Measurements from ENCODE around the gene REV1.

Gene REV1

DNA sequence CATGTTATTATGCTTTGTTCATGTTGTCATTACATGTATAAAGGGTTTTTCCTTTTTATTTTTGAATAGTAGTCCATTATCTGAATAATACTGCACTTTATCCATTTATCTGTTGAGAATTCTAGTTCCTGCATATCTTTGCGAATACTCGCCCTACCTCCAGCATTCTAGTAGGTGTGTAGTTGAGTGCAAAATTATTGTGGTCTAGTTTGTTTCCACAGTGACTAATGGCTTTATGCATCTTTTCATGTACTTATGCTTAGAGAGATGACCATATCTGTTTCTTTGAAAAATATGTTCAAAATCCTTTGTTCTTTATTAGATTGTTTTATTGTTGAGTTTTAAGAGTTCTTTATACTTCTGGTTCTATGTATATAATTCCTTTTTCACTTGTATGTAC, 103.8 kb downstream of the REV1 start:
- no peaks in the 10 kb centered on the region for H3K27me3 ChIP-seq (ENCODE audit: low read length)
- H3K4me2 ChIP-seq (ENCODE audit: low read depth, low read length, poor library complexity, severe bottlenecking): no peak overlapping the region
- no peak overlapping the region for H2AFZ ChIP-seq (ENCODE audit: low read depth, low read length, severe bottlenecking)
- H4K20me1 ChIP-seq (ENCODE audit: low read depth, low read length): peaks cover 9% of the 10 kb centered on the region; the same call in 1 of the 2 replicates
- H3F3A ChIP-seq (ENCODE audit: insufficient read depth): 0 out of 2 replicates have a peak, but pooled peaks cover 7% of the 10 kb centered on the region
- H3K9me2 ChIP-seq (replicated peaks; ENCODE audit: insufficient read depth, low read length): no peaks in the 10 kb centered on the region
- no peak overlapping the region for H3K27ac ChIP-seq (ENCODE audit: low read depth, low read length)
- H3K79me2 ChIP-seq (ENCODE audit: insufficient read depth, low read length): 0 out of 2 replicates have a peak, but pooled peaks cover 5% of the 10 kb centered on the region
- TF ChIP-seq EZH2phosphoT487 (conservative IDR thresholded peaks at IDR 0.05; ENCODE audit: low read length) (no peak), CTCF (IDR thresholded peaks at IDR 0.05; ENCODE audit: insufficient read depth, low read length, poor library complexity, severe bottlenecking) (no peak)
- H3K36me3 ChIP-seq (ENCODE audit: low read length): peaks cover 52% of the 10 kb centered on the region
- H3K4me3 ChIP-seq (ENCODE audit: insufficient read depth, low read length, poor library complexity, severe bottlenecking): no peak overlapping the region
- no peak overlapping the region for H3K9ac ChIP-seq (ENCODE audit: low read length)
- no peaks in the 10 kb centered on the region for H3K9me3 ChIP-seq (ENCODE audit: insufficient read depth, low read length)

DNA sequence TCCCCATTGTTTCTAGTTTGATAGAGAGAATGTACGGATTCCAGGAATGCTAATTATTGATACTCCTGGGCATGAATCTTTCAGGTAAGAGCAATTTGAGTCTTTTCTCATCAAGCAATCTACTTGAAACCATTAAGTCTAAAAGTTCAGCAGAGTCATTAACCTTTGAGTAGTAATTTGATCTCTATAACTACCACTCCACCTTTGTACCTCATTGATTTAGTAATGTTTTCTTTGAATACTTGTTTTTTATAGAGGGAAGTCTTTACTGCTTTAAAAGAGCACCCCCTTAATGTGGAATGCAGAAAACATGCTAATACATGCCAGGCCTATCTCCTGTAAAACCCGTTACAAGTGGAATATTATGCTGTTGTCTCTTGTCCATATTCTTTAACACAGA, 107.7 kb downstream of the REV1 start:
- Histone ChIP-seq H3F3A (ENCODE audit: insufficient read depth) (no peaks in the 10 kb centered on the region), H3K9me2 (replicated peaks; ENCODE audit: insufficient read depth, low read length) (no peaks in the 10 kb centered on the region), H4K20me1 (ENCODE audit: low read depth, low read length) (no peaks in the 10 kb centered on the region), H3K79me2 (ENCODE audit: insufficient read depth, low read length) (no peaks in the 10 kb centered on the region), H3K27me3 (ENCODE audit: low read length) (no peaks in the 10 kb centered on the region), H2AFZ (ENCODE audit: low read depth, low read length, severe bottlenecking) (no peak overlapping the region), H3K9me3 (ENCODE audit: insufficient read depth, low read length) (no peaks in the 10 kb centered on the region), H3K27ac (ENCODE audit: low read depth, low read length) (no peak overlapping the region), H3K4me3 (ENCODE audit: insufficient read depth, low read length, poor library complexity, severe bottlenecking) (no peak overlapping the region), H3K36me3 (ENCODE audit: low read length) (peaks cover 64% of the 10 kb centered on the region), H3K9ac (ENCODE audit: low read length) (no peak overlapping the region), H3K4me2 (ENCODE audit: low read depth, low read length, poor library complexity, severe bottlenecking) (no peak overlapping the region)
- TF ChIP-seq EZH2phosphoT487 (conservative IDR thresholded peaks at IDR 0.05; ENCODE audit: low read length) (no peak), CTCF (IDR thresholded peaks at IDR 0.05; ENCODE audit: insufficient read depth, low read length, poor library complexity, severe bottlenecking) (no peak)

GRCh38 chr2:99380376-99381010, 109.3 kb downstream of the REV1 start:
- Histone ChIP-seq H3K79me2 (ENCODE audit: insufficient read depth, low read length) (no peaks in the 10 kb centered on the region), H3K4me2 (ENCODE audit: low read depth, low read length, poor library complexity, severe bottlenecking) (no peak overlapping the region), H3K27me3 (ENCODE audit: low read length) (no peaks in the 10 kb centered on the region), H3K9me3 (ENCODE audit: insufficient read depth, low read length) (no peaks in the 10 kb centered on the region), H3F3A (ENCODE audit: insufficient read depth) (no peaks in the 10 kb centered on the region), H2AFZ (ENCODE audit: low read depth, low read length, severe bottlenecking) (no peak overlapping the region), H3K36me3 (ENCODE audit: low read length) (peaks cover 68% of the 10 kb centered on the region), H3K4me3 (ENCODE audit: insufficient read depth, low read length, poor library complexity, severe bottlenecking) (no peak overlapping the region), H3K27ac (ENCODE audit: low read depth, low read length) (no peak overlapping the region), H3K9me2 (replicated peaks; ENCODE audit: insufficient read depth, low read length) (no peaks in the 10 kb centered on the region), H4K20me1 (ENCODE audit: low read depth, low read length) (no peaks in the 10 kb centered on the region), H3K9ac (ENCODE audit: low read length) (no peak overlapping the region)
- TF ChIP-seq CTCF (IDR thresholded peaks at IDR 0.05; ENCODE audit: insufficient read depth, low read length, poor library complexity, severe bottlenecking) (no peak), EZH2phosphoT487 (conservative IDR thresholded peaks at IDR 0.05; ENCODE audit: low read length) (no peak)

Data from SU-DHL-6 (cell line).